ENCODE data around the gene SERINC2. TPM values are rescaled to one million over a fixed set of nuclear protein-coding genes. Genes with fewer than 3 reads are reported as not detected.

Gene SERINC2
- total and polyA plus RNA-seq, 10 of the 15 experiments (the other 5 are each of a cell fraction or from before 2014, with no cell fraction given): 0.02 to 9.4 (median 0.50) TPM

DNA sequence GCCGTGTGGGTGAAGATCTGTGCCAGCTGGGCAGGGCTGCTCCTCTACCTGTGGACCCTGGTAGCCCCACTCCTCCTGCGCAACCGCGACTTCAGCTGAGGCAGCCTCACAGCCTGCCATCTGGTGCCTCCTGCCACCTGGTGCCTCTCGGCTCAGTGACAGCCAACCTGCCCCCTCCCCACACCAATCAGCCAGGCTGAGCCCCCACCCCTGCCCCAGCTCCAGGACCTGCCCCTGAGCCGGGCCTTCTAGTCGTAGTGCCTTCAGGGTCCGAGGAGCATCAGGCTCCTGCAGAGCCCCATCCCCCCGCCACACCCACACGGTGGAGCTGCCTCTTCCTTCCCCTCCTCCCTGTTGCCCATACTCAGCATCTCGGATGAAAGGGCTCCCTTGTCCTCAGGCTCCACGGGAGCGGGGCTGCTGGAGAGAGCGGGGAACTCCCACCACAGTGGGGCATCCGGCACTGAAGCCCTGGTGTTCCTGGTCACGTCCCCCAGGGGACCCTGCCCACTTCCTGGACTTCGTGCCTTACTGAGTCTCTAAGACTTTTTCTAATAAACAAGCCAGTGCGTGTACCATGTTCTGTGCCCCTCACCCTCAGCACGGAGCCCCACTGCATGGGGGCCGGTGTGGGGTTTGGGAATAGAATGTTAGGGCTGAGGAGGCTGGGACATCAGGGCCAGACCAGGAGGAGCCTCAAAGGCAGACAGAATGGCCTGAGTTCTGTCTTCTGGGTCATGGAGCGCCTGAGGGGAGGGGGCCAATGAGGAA lies 21.3 kb downstream of the SERINC2 start:
- no peaks in the 10 kb centered on the region for H3K79me2 ChIP-seq (ENCODE audit: control insufficient read depth, insufficient read depth, low read length)
- in situ Hi-C loops (cut with MboI): no loop called here
- H3K4me1 ChIP-seq (ENCODE audit: control insufficient read depth, insufficient read depth, low read length): no peaks in the 10 kb centered on the region
- H2AFZ ChIP-seq (ENCODE audit: control insufficient read depth, low read depth, low read length): no peak overlapping the region
- H4K20me1 ChIP-seq (ENCODE audit: control insufficient read depth, insufficient read depth): no peaks in the 10 kb centered on the region
- H3K27me3 ChIP-seq (replicated peaks in 1 of 2; ENCODE audit: control insufficient read depth in 2 of 2, insufficient read depth in 2 of 2, low read length in 1 of 2): no peaks in the 10 kb centered on the region
- SMC1A ChIA-PET (ENCODE audit: uncharacterized antibody, unreplicated experiment): interaction anchor here (1.1 kb wide), 1 partner anchor 73 kb away, joined by 3 read pairs; no protein-coding TSS in a partner anchor
- DNase-seq (ENCODE audit: low read depth, low spot score) (no peak), FAIRE-seq (no peak), ATAC-seq (no peak)
- H3K36me3 ChIP-seq (ENCODE audit: control insufficient read depth in 2 of 2, insufficient read depth in 2 of 2, low read length in 1 of 2): no peaks in the 10 kb centered on the region
- H3K9me3 ChIP-seq (replicated peaks; ENCODE audit: control insufficient read depth, insufficient read depth, low read length): no peaks in the 10 kb centered on the region
- CTCF ChIA-PET: no interaction called here
- no TSS peak for BruUV-seq (replicated peaks)
- no peak overlapping the region for H3K4me2 ChIP-seq (ENCODE audit: control insufficient read depth, insufficient read depth)
- WGBS (ENCODE audit: insufficient coverage, insufficient replicate concordance, low lambda C conversion rate, missing lambda C conversion rate): 44% methylated on average over 19 of the region's 21 CpGs
- no peak overlapping the region for H3K4me3 ChIP-seq
- POLR2A ChIA-PET: no interaction called here
- RAD21 ChIA-PET (ENCODE audit: unreplicated experiment): interaction anchor here (1.2 to 1.4 kb wide), 3 partner anchors 9 to 115 kb away, joined by 3 to 5 read pairs (median 3); no protein-coding TSS in a partner anchor
- intact Hi-C loops (cut with micrococcal nuclease; ENCODE audit: unreplicated experiment): no loop called here
- H3K9ac ChIP-seq (ENCODE audit: control insufficient read depth, insufficient read depth, low read length): no peak overlapping the region
- TF ChIP-seq HDGF (IDR thresholded peaks at IDR 0.05): no peak
- TF ChIP-seq RELA (IDR thresholded peaks at IDR 0.05; ENCODE audit: borderline replicate concordance, partially characterized antibody): no peak
- no peak for TF ChIP-seq NFYA (IDR thresholded peaks at IDR 0.05; ENCODE audit: borderline replicate concordance, low read depth, low read length)
- TF ChIP-seq, protein P1, sequence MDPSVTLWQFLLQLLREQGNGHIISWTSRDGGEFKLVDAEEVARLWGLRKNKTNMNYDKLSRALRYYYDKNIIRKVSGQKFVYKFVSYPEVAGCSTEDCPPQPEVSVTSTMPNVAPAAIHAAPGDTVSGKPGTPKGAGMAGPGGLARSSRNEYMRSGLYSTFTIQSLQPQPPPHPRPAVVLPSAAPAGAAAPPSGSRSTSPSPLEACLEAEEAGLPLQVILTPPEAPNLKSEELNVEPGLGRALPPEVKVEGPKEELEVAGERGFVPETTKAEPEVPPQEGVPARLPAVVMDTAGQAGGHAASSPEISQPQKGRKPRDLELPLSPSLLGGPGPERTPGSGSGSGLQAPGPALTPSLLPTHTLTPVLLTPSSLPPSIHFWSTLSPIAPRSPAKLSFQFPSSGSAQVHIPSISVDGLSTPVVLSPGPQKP (IDR thresholded peaks at IDR 0.05; ENCODE audit: low read depth, low read length): no peak
- TF ChIP-seq, protein P2, sequence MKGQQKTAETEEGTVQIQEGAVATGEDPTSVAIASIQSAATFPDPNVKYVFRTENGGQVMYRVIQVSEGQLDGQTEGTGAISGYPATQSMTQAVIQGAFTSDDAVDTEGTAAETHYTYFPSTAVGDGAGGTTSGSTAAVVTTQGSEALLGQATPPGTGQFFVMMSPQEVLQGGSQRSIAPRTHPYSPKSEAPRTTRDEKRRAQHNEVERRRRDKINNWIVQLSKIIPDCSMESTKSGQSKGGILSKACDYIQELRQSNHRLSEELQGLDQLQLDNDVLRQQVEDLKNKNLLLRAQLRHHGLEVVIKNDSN (IDR thresholded peaks at IDR 0.05; ENCODE audit: borderline replicate concordance, extremely low read length, insufficient read depth, low read depth, low read length): no peak
- TF ChIP-seq NRF1 (conservative IDR thresholded peaks at IDR 0.05; ENCODE audit: low read depth, low read length): no peak
- TF ChIP-seq NBN (IDR thresholded peaks at IDR 0.05): no peak
- TF ChIP-seq RUNX3 (IDR thresholded peaks at IDR 0.05; ENCODE audit: low read length): no peak
- no peak for TF ChIP-seq IRF4 (IDR thresholded peaks at IDR 0.05; ENCODE audit: low read depth, low read length)
- TF ChIP-seq SMAD1 (IDR thresholded peaks at IDR 0.05; ENCODE audit: low read depth, partially characterized antibody): no peak
- H3K27ac ChIP-seq (ENCODE audit: control insufficient read depth, insufficient read depth): no peak overlapping the region
